IPS-11a (cell line): ENCODE data around the gene MRPS27.

ENCODE experiments used
- H3K4me3 ChIP-seq: one replicate; pipeline ENCODE4 v1.5.1; 2013; ENCODE audit warnings: low read depth, low read length, control low read depth

MRPS27 gene

GRCh38 chr5:72234868-72235267, 85.2 kb downstream of the MRPS27 start:
- no peak overlapping the region for H3K4me3 ChIP-seq

- no peak overlapping the region for H3K4me3 ChIP-seq
Measured at GRCh38 chr5:72234265-72234700, 85.8 kb downstream of the MRPS27 start.

- no peak overlapping the region for H3K4me3 ChIP-seq
Measured at GRCh38 chr5:72233835-72234234, 86.2 kb downstream of the MRPS27 start.

- H3K4me3 ChIP-seq, result no peak overlapping the region
Measured at GRCh38 chr5:72232838-72233237, 87.2 kb downstream of the MRPS27 start.

GRCh38 chr5:72231991-72232703, 87.9 kb downstream of the MRPS27 start:
- H3K4me3 ChIP-seq, result no peak overlapping the region

- no peak overlapping the region for H3K4me3 ChIP-seq
Measured at GRCh38 chr5:72228960-72229359, 91.1 kb downstream of the MRPS27 start.

GRCh38 chr5:72226950-72227349, 93.1 kb downstream of the MRPS27 start:
- no peak overlapping the region for H3K4me3 ChIP-seq

- H3K4me3 ChIP-seq, result no peak overlapping the region
Measured at GRCh38 chr5:72225741-72226140, 94.3 kb downstream of the MRPS27 start.

GRCh38 chr5:72224946-72225463, 95.0 kb downstream of the MRPS27 start:
- H3K4me3 ChIP-seq, result no peak overlapping the region

- H3K4me3 ChIP-seq, result no peak overlapping the region
Measured at GRCh38 chr5:72223371-72223770, 96.7 kb downstream of the MRPS27 start.

GRCh38 chr5:72222521-72222920, 97.5 kb downstream of the MRPS27 start:
- H3K4me3 ChIP-seq, result no peak overlapping the region

- no peak overlapping the region for H3K4me3 ChIP-seq
Measured at GRCh38 chr5:72221541-72221940, 98.5 kb downstream of the MRPS27 start.

GRCh38 chr5:72221099-72221498, 98.9 kb downstream of the MRPS27 start:
- no peak overlapping the region for H3K4me3 ChIP-seq

- no peak overlapping the region for H3K4me3 ChIP-seq
Measured at GRCh38 chr5:72216756-72217155, 103.3 kb downstream of the MRPS27 start.

- H3K4me3 ChIP-seq, result no peak overlapping the region
Measured at GRCh38 chr5:72214168-72214567, 105.9 kb downstream of the MRPS27 start.

- no peak overlapping the region for H3K4me3 ChIP-seq
Measured at GRCh38 chr5:72213482-72213881, 106.6 kb downstream of the MRPS27 start.

- no peak overlapping the region for H3K4me3 ChIP-seq
Measured at GRCh38 chr5:72212171-72212570, 107.9 kb downstream of the MRPS27 start.

GRCh38 chr5:72210888-72211678, 109.0 kb downstream of the MRPS27 start:
- no peak overlapping the region for H3K4me3 ChIP-seq

GRCh38 chr5:72209147-72210115, 110.6 kb downstream of the MRPS27 start:
- no peak overlapping the region for H3K4me3 ChIP-seq

GRCh38 chr5:72208324-72208926, 111.6 kb downstream of the MRPS27 start:
- no peak overlapping the region for H3K4me3 ChIP-seq
